Activated B cell treated with CpG ODN at 0.5 μM for 24 hours (primary cell): Measurements from ENCODE around the gene CDC42EP3. TPM values are rescaled to one million over a fixed set of nuclear protein-coding genes. Genes with fewer than 3 reads are reported as not detected.

ENCODE experiments used
- ATAC-seq: fragments of 200-7000 bp; cut with Tn5 transposase; one replicate; pipeline ENCODE4 v1.10.0; 2021; ENCODE audit warnings: low read depth, mild to moderate bottlenecking, moderate library complexity
- CTCF ChIA-PET: fragments of 350-600 bp; sonication (Branson Sonifier 250); formaldehyde crosslinking; loops from one replicate; lab custom pipeline; 2021; ENCODE audit warnings: antibody characterized with exemption; lab: Charles Lee
- POLR2A ChIA-PET: fragments of 350-600 bp; sonication (Branson Sonifier 250); formaldehyde crosslinking; loops from one replicate; lab custom pipeline; 2021; ENCODE audit warnings: antibody characterized with exemption; lab: Charles Lee
- DNase-seq: peaks from one replicate; pipeline ENCODE4 v3.0.0; 2022
- H3K27ac Mint-ChIP-seq: one replicate; pipeline ENCODE4 v1.8.0; 2020; ENCODE audit warnings: mixed read lengths
- H3K27me3 Mint-ChIP-seq: one replicate; pipeline ENCODE4 v1.8.0; 2021; ENCODE audit warnings: mixed read lengths
- H3K36me3 Mint-ChIP-seq: one replicate; pipeline ENCODE4 v1.8.0; 2021; ENCODE audit warnings: low read depth, mixed read lengths
- H3K4me1 Mint-ChIP-seq: one replicate; pipeline ENCODE4 v1.8.0; 2021; ENCODE audit warnings: mixed read lengths
- H3K4me3 Mint-ChIP-seq: one replicate; pipeline ENCODE4 v1.8.0; 2020; ENCODE audit warnings: mild to moderate bottlenecking, mixed read lengths
- H3K9me3 Mint-ChIP-seq: one replicate; pipeline ENCODE4 v1.8.0; 2020; ENCODE audit warnings: mixed read lengths
- CTCF ChIP-seq: fragments of 200-600 bp; IDR thresholded peaks from one replicate; pipeline ENCODE4 v1.8.0; 2022; ENCODE audit warnings: antibody characterized with exemption, mild to moderate bottlenecking
- intact Hi-C: fragments of 100-400 bp; cut with micrococcal nuclease; formaldehyde crosslinking; loops from one replicate; pipeline ENCODE4 v1.15.1; 2024
- total RNA-seq: library from RNA; stranded (reverse); gene quantifications from 2 replicates; pipeline ENCODE4 v1.2.3, GENCODE V29; 2022

Gene CDC42EP3
- total RNA-seq, 1 donor from 2014 or later: 33.2 TPM

GRCh38 chr2:37641582-37642171, 29.8 kb downstream of the CDC42EP3 start:
- DNase-seq (no peak), ATAC-seq (no peak)
- Mint-ChIP-seq H3K9me3 (no peaks in the 10 kb centered on the region), H3K4me1 (peaks cover 64% of the 10 kb centered on the region), H3K27me3 (no peaks in the 10 kb centered on the region), H3K36me3 (peaks cover 55% of the 10 kb centered on the region), H3K4me3 (no peak overlapping the region), H3K27ac (no peak overlapping the region)
- POLR2A ChIA-PET: interaction anchor here (1.0 kb wide), 1 partner anchor 12 kb away, joined by 5 read pairs; no protein-coding TSS in a partner anchor
- CTCF ChIA-PET: no interaction called here
- intact Hi-C loops: loop anchor here (1.0 kb wide), 1 partner anchor 9 kb away; no protein-coding TSS in a partner anchor
- TF ChIP-seq CTCF: no peak

GRCh38 chr2:37639631-37640030, 31.8 kb downstream of the CDC42EP3 start:
- H3K36me3 Mint-ChIP-seq: peaks cover 38% of the 10 kb centered on the region
- H3K9me3 Mint-ChIP-seq: no peaks in the 10 kb centered on the region
- DNase-seq (no peak), ATAC-seq (no peak)
- peaks cover 67% of the 10 kb centered on the region for H3K4me1 Mint-ChIP-seq
- no peak for TF ChIP-seq CTCF
- intact Hi-C loops: no loop called here
- H3K4me3 Mint-ChIP-seq: no peak overlapping the region
- H3K27me3 Mint-ChIP-seq: no peaks in the 10 kb centered on the region
- CTCF ChIA-PET: no interaction called here
- H3K27ac Mint-ChIP-seq: no peak overlapping the region
- POLR2A ChIA-PET: no interaction called here

DNA sequence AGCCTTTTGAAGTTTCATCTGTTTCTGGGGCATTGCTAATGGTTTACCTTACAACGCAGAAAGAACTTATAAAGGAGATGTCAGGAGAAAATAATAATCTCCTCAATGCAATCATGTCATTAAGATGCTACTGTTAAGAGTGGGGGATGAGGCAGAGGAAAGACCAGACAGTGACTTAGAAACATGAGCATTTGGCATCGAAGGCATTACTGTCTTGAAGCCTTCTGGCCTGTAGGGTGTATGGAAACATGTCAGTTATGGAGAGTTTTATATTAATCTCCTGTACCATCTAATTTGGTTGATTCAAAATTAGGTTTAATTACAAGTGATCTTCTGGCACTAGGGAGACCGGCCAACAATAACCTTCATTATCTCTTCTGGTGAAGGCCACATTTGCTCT, 32.5 kb downstream of the CDC42EP3 start:
- H3K27ac Mint-ChIP-seq: no peak overlapping the region
- H3K27me3 Mint-ChIP-seq: no peaks in the 10 kb centered on the region
- no peak for DNase-seq
- ChIA-PET POLR2A (no interaction called here), CTCF (no interaction called here)
- peaks cover 33% of the 10 kb centered on the region for H3K36me3 Mint-ChIP-seq
- H3K9me3 Mint-ChIP-seq: no peaks in the 10 kb centered on the region
- peaks cover 67% of the 10 kb centered on the region for H3K4me1 Mint-ChIP-seq
- no peak for TF ChIP-seq CTCF
- intact Hi-C loops: no loop called here
- no peak overlapping the region for H3K4me3 Mint-ChIP-seq
- no peak for ATAC-seq

DNA sequence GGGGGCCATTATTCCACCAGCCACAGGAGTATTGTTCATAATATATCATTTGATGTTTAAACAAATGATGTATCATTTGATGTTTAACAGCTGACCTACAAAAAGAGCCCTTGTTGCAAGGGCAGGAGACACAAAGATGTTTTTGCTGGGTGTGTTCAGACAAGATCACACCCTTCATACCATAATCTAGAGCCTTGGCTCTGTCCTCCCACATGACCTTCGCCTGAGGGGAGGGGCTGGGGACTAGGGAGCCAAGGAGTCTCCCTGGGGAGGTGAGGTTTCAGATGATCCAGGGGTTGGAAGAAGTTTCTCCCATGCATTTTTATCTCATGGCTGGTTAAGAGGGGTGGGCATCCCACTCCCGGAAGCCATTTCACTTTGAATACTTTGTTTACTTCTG, 33.5 kb downstream of the CDC42EP3 start:
- ChIA-PET POLR2A (no interaction called here), CTCF (no interaction called here)
- ATAC-seq: no peak
- Mint-ChIP-seq H3K36me3 (peaks cover 23% of the 10 kb centered on the region), H3K4me1 (peaks cover 63% of the 10 kb centered on the region), H3K27me3 (no peaks in the 10 kb centered on the region), H3K27ac (no peak overlapping the region), H3K9me3 (no peaks in the 10 kb centered on the region), H3K4me3 (no peak overlapping the region)
- intact Hi-C loops: no loop called here
- DNase-seq: no peak
- TF ChIP-seq CTCF: no peak

GRCh38 chr2:37637190-37637860, 34.1 kb downstream of the CDC42EP3 start:
- intact Hi-C loops: no loop called here
- CTCF ChIA-PET: no interaction called here
- H3K36me3 Mint-ChIP-seq: peaks cover 16% of the 10 kb centered on the region
- H3K9me3 Mint-ChIP-seq: no peaks in the 10 kb centered on the region
- POLR2A ChIA-PET: interaction anchor here (1.0 to 1.6 kb wide), 3 partner anchors 11 to 16 kb away, joined by 3 to 10 read pairs (median 5); no protein-coding TSS in a partner anchor
- peaks cover 56% of the 10 kb centered on the region for H3K4me1 Mint-ChIP-seq
- H3K27me3 Mint-ChIP-seq: no peaks in the 10 kb centered on the region
- H3K4me3 Mint-ChIP-seq: no peak overlapping the region
- ATAC-seq (no peak), DNase-seq (no peak)
- peak overlapping the region; percentile 67 for H3K27ac Mint-ChIP-seq
- TF ChIP-seq CTCF: no peak
